Glutamatergic neuron (in vitro differentiated cells): Measurements from ENCODE around the gene SCN4A. TPM values are rescaled to one million over a fixed set of nuclear protein-coding genes. Genes with fewer than 3 reads are reported as not detected.
A peak's percentile ranks its signal among the peaks of the same experiment; 100 is the strongest.
"Not testable (repeated sequence)": the region's sequence is repeated elsewhere in the genome, so short reads cannot be mapped to it uniquely, and the experiment has no call there.

Source experiments
- DNase-seq: peaks from one replicate; pipeline ENCODE4 v3.0.0; 2022
- H3K27ac Mint-ChIP-seq: one replicate; pipeline ENCODE4 v1.8.0; 2020; ENCODE audit warnings: mild to moderate bottlenecking, mixed read lengths, inconsistent platforms; ENCODE audit not compliant: unreplicated experiment
- H3K27me3 Mint-ChIP-seq: one replicate; pipeline ENCODE4 v1.8.0; 2020; ENCODE audit warnings: mild to moderate bottlenecking, moderate library complexity, mixed read lengths, inconsistent platforms; ENCODE audit not compliant: unreplicated experiment
- H3K36me3 Mint-ChIP-seq: one replicate; pipeline ENCODE4 v1.8.0; 2020; ENCODE audit warnings: mild to moderate bottlenecking, mixed read lengths, inconsistent platforms; ENCODE audit not compliant: unreplicated experiment
- H3K4me1 Mint-ChIP-seq: one replicate; pipeline ENCODE4 v1.8.0; 2020; ENCODE audit warnings: mild to moderate bottlenecking, low read depth, mixed read lengths, inconsistent platforms; ENCODE audit not compliant: unreplicated experiment
- H3K4me3 Mint-ChIP-seq: one replicate; pipeline ENCODE4 v1.8.0; 2020; ENCODE audit warnings: mild to moderate bottlenecking, mixed read lengths, inconsistent platforms; ENCODE audit not compliant: unreplicated experiment
- H3K9me3 Mint-ChIP-seq: one replicate; pipeline ENCODE4 v1.8.0; 2020; ENCODE audit warnings: mild to moderate bottlenecking, moderate library complexity, mixed read lengths, inconsistent platforms; ENCODE audit not compliant: unreplicated experiment
- long read RNA-seq: library from polyadenylated mRNA; unstranded; transcript quantifications from one replicate; pipeline ENCODE4 v2.0.0, GENCODE V29; 2020; ENCODE audit not compliant: unreplicated experiment
- total RNA-seq: library from RNA; stranded (reverse); fragmentation: NEBNext Ultra II Directional; extraction: Animal tissue kit (Norgen Biotek cat#: 25700); gene quantifications from one replicate; pipeline ENCODE4 v1.2.1, GENCODE V29; 2021; ENCODE audit not compliant: unreplicated experiment
- TF ChIP-seq, protein P1 (sequence below): fragments of 200-600 bp; sonication (generic); IDR thresholded peaks from one replicate; pipeline ENCODE4 v1.5.0; 2021; ENCODE audit not compliant: partially characterized antibody, unreplicated experiment

The SCN4A gene
- 7.9 TPM for total RNA-seq
- long read RNA-seq, partial matches to known transcripts = 0 of 1 reads
- long read RNA-seq, other reads (novel, unspliced or antisense) = 1 of 1 reads

DNA sequence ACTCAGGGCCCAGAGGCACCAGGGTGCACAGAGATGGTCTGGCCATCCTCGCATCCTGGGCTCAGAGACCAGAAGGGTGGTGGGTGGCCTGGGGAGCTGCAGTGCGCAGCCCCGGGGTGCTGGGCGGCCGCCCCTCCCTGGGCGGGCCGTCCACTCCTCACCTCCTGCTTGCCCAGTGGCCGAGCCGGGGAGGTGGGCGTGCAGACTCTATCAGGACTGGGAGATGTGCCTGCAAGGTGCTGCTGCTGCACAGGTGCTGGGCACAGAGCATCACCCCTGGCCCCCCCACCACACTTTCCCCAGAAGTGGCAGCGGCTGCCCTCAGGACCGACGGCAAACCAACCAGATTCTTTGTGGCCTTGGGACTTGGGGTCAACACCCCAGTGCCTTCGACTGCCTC lies at the start of gene SCN4A:
Gene SCN4A (minus strand): TSS at position 123 of the 400 bp plus-strand sequence. CDS start 77 bp downstream, at position 46.
- Mint-ChIP-seq H3K9me3 (peaks cover 17% of the 10 kb centered on the region), H3K27ac (peak within 1 kb of the TSS; percentile 36), H3K36me3 (no peaks in the 10 kb centered on the region), H3K4me3 (no peak within 1 kb of the TSS), H3K27me3 (peaks cover 15% of the 10 kb centered on the region), H3K4me1 (peaks cover 7% of the 10 kb centered on the region)
- no peak for DNase-seq
- TF ChIP-seq, protein P1, sequence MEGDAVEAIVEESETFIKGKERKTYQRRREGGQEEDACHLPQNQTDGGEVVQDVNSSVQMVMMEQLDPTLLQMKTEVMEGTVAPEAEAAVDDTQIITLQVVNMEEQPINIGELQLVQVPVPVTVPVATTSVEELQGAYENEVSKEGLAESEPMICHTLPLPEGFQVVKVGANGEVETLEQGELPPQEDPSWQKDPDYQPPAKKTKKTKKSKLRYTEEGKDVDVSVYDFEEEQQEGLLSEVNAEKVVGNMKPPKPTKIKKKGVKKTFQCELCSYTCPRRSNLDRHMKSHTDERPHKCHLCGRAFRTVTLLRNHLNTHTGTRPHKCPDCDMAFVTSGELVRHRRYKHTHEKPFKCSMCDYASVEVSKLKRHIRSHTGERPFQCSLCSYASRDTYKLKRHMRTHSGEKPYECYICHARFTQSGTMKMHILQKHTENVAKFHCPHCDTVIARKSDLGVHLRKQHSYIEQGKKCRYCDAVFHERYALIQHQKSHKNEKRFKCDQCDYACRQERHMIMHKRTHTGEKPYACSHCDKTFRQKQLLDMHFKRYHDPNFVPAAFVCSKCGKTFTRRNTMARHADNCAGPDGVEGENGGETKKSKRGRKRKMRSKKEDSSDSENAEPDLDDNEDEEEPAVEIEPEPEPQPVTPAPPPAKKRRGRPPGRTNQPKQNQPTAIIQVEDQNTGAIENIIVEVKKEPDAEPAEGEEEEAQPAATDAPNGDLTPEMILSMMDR = no peak

DNA sequence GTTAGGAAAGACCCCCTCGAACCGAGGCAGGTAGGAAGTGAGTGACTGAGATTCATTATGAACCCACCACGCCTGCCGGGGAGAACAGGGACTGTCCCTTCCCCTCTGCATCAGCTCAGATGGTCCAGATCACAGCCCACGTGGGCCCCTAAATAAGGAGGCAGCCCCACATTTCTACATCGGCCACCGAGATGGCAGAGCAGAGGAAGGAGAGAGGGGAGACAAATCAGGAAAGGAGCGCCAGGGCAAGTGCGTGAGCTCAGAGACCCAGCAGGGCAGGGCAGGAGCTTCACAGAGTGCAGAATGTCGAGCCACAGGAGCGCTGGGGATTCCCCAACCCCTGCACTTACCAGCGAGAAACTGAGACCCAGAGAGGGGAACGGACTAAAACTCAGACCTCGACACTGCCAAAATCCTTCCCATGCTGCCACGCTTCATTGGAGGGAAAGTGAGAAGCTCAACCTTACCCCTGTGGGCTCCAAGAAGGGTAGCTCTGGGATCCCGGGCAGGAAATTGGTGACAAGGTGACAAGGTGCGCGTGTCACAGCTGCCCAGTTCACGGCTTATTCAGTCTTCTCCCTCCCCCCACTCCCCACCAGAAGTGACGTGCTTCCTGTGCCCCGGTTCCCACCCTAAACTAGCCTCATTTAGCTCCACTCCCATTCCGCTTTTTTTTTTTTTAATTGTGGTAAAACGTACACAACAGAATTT lies 47.5 kb upstream of the SCN4A start, which contains the start of gene ICAM2:
Gene ICAM2 (minus strand): TSS at position 578 of the 711 bp plus-strand sequence. CDS start 13,942 bp downstream, outside the sequence.
- DNase-seq = no peak
- Mint-ChIP-seq H3K4me3 (no peak within 1 kb of the TSS), H3K27ac (no peak within 1 kb of the TSS), H3K4me1 (no peaks in the 10 kb centered on the region), H3K36me3 (peaks cover 5% of the 10 kb centered on the region), H3K27me3 (peaks cover 3% of the 10 kb centered on the region), H3K9me3 (peaks cover 4% of the 10 kb centered on the region)
- TF ChIP-seq, protein P1 = no peak

DNA sequence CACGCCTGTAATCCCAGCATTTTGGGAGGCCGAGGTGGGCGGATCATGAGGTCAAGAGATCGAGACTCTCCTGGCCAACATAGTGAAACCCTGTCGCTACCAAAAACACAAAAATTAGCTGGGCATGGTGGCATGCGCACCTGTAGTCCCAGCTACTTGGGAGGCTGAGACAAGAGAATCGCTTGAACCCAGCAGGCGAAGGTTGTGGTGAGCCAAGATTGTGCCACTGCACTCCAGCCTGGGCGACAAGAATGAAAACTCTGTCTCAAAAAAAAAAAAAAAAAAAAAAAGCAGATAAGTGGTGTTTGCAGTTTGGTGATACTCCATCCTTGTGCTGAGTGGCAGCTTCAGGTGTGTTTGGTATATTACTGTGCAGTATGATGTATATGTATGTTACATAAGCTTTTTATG lies 46.8 kb upstream of the SCN4A start:
- not testable (repeated sequence) for H3K4me1 Mint-ChIP-seq, DNase-seq, H3K27ac Mint-ChIP-seq, H3K9me3 Mint-ChIP-seq, H3K36me3 Mint-ChIP-seq, H3K4me3 Mint-ChIP-seq, H3K27me3 Mint-ChIP-seq

DNA sequence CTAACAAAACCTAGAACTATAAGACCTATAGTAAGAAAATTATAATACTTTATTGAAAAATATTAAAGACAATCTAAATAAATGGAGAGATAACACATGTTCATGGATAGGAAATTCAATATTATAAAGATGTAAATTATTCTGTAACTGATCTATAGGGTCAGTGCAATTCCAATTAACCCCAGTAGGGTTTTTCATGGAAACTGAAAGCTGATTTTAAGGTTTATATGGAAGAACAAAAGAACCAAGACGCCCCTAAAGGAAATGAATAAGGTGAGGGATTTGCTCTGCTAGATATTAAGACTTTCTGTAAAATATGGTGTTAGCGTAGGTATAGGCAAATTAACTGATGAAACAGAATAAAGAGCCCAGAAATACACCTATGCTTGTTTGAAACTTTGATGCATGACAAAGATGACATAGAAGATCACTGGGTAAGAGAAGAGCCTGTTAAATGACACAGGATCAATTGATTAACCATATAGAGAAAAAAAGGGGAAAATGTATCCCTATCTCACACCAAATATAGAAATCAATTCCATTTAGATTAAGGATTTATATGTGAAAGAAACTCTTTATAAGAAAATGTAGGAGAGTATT lies 44.8 kb upstream of the SCN4A start:
- DNase-seq = no peak
- Mint-ChIP-seq H3K36me3 (peaks cover 5% of the 10 kb centered on the region), H3K4me3 (no peak overlapping the region), H3K27ac (no peak overlapping the region), H3K4me1 (no peaks in the 10 kb centered on the region), H3K9me3 (peaks cover 4% of the 10 kb centered on the region), H3K27me3 (peaks cover 4% of the 10 kb centered on the region)
- TF ChIP-seq, protein P1 = peak; percentile 63

DNA sequence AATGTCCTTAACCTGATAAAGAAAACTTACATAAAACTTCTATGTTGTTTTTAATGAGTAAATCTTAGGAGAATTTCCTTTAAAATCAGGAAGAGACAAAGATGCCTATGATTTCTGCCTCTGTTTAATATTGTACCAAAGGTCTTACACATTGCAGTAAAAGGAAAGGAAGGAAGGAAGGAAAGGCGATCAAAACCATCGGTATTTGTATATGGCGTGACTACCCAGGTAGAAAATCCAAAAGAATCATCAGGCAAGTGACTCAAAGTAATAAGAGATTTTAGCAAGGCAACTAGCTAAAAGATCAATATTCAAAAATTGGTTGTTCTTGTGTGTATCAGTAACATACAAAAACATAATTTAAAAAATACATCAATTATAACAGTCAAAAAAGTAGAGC lies 44.3 kb upstream of the SCN4A start:
- Mint-ChIP-seq H3K36me3 (peaks cover 5% of the 10 kb centered on the region), H3K4me3 (no peak overlapping the region), H3K27me3 (peaks cover 5% of the 10 kb centered on the region), H3K4me1 (no peaks in the 10 kb centered on the region), H3K9me3 (peaks cover 4% of the 10 kb centered on the region), H3K27ac (no peak overlapping the region)
- TF ChIP-seq, protein P1 = no peak
- no peak for DNase-seq
